Uterus (tissue), 4 donors: ENCODE measurements around the gene LRP1B. TPM values are rescaled to one million over a fixed set of nuclear protein-coding genes. Genes with fewer than 3 reads are reported as not detected.
"Not testable (repeated sequence)": the region's sequence is repeated elsewhere in the genome, so short reads cannot be mapped to it uniquely, and the experiment has no call there.

Source experiments
- DNase-seq, 2 donors: peaks; one replicate each; pipeline ENCODE4 v3.0.0-alpha.2; 2019 to 2020
- H3K27ac ChIP-seq, 2 donors: fragments of 200-600 bp; sonication (generic); 1 replicate in 1 of 2; 2 replicates in 1 of 2; pipeline ENCODE4 v1.5.1; 2016 to 2018
- H3K27me3 ChIP-seq, 2 donors: fragments of 200-600 bp; sonication (generic); one replicate each; pipeline ENCODE4 v1.5.1; 2018 to 2019; ENCODE audit warnings: control low read depth in 1 of 2
- H3K36me3 ChIP-seq, 2 donors: fragments of 200-600 bp; sonication (generic); one replicate each; pipeline ENCODE4 v1.5.1; 2019; ENCODE audit warnings: control low read depth in 1 of 2
- H3K4me1 ChIP-seq, 2 donors: fragments of 200-600 bp; sonication (generic); one replicate each; pipeline ENCODE4 v1.5.1; 2018 to 2019; ENCODE audit warnings: control low read depth in 1 of 2
- H3K4me3 ChIP-seq, 2 donors: fragments of 200-600 bp; sonication (generic); 1 replicate in 1 of 2; 2 replicates in 1 of 2; pipeline ENCODE4 v1.5.1; 2018 to 2019; ENCODE audit warnings: mild to moderate bottlenecking in 1 of 2
- H3K9me3 ChIP-seq, 2 donors: fragments of 200-600 bp; sonication (generic); one replicate each; pipeline ENCODE4 v1.5.1; 2019; ENCODE audit warnings: control low read depth in 1 of 2
- POLR2A ChIP-seq, 2 donors: fragments of 450-650 bp; IDR thresholded peaks; one replicate each; pipeline ENCODE4 v1.6.1; 2016; ENCODE audit warnings: antibody characterized with exemption in 2 of 2, mild to moderate bottlenecking in 1 of 2, moderate library complexity in 1 of 2
- intact Hi-C: fragments of 100-400 bp; cut with DNase I; formaldehyde crosslinking; loops from one replicate; pipeline ENCODE4 v1.15.1; 2023; ENCODE audit warnings: low total_unique reads
- total RNA-seq, 4 donors: library from RNA; depleted of rRNA in 3 of 4; stranded (reverse); fragments of >200 nt in 3 of 4; gene quantifications; one replicate each; pipeline versions ENCODE4 v1.1.0 to v1.2.4, GENCODE V29; 2014 to 2023
- TF ChIP-seq, protein P1 (sequence below), 4 experiments: fragments of 200-600 bp in 2 of 4; fragments of 450-650 bp in 2 of 4; sonication (generic) in 2 of 4; IDR thresholded peaks; one replicate each; pipeline ENCODE4 v1.5.1; 2016 to 2019; ENCODE audit warnings: antibody characterized with exemption in 4 of 4, mild to moderate bottlenecking in 2 of 4, moderate library complexity in 1 of 4
- donor health status: DM: yes; HTN: yes; CAD: no.

LRP1B gene
- total RNA-seq, 4 donors from 2014 or later = 0.29 to 7.3 (median 0.79) TPM; not detected in 1

DNA sequence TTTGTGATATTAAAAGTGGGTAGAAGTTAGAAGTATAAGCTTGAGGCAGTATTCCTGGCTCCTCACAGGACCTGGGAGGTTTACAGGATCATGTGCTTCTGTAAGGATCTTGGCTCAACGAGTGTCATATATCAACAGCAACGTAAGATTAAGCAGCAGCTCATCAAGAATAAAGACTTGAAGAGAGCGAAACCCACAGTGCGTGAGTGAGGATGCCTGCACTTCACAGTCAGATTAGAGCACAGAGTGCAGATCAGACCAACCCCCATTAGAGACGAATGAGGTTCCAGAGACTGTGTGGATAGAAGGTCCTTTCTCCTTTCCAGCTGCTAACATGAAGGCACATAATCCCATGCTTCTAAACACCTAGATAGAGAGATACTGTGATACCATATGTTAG, 1693.9 kb downstream of the LRP1B start:
- Histone ChIP-seq H3K4me1 (no peaks in the 10 kb centered on the region), H3K4me3 (no peak overlapping the region), H3K36me3 (no peaks in the 10 kb centered on the region), H3K9me3 (no peaks in the 10 kb centered on the region), H3K27me3 (no peaks in the 10 kb centered on the region), H3K27ac (no peak overlapping the region)
- intact Hi-C loops = no loop called here
- TF ChIP-seq POLR2A (IDR thresholded peaks at IDR 0.05) = no peak
- TF ChIP-seq, protein P1, sequence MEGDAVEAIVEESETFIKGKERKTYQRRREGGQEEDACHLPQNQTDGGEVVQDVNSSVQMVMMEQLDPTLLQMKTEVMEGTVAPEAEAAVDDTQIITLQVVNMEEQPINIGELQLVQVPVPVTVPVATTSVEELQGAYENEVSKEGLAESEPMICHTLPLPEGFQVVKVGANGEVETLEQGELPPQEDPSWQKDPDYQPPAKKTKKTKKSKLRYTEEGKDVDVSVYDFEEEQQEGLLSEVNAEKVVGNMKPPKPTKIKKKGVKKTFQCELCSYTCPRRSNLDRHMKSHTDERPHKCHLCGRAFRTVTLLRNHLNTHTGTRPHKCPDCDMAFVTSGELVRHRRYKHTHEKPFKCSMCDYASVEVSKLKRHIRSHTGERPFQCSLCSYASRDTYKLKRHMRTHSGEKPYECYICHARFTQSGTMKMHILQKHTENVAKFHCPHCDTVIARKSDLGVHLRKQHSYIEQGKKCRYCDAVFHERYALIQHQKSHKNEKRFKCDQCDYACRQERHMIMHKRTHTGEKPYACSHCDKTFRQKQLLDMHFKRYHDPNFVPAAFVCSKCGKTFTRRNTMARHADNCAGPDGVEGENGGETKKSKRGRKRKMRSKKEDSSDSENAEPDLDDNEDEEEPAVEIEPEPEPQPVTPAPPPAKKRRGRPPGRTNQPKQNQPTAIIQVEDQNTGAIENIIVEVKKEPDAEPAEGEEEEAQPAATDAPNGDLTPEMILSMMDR (IDR thresholded peaks at IDR 0.05) = no peak
- no peak for DNase-seq

DNA sequence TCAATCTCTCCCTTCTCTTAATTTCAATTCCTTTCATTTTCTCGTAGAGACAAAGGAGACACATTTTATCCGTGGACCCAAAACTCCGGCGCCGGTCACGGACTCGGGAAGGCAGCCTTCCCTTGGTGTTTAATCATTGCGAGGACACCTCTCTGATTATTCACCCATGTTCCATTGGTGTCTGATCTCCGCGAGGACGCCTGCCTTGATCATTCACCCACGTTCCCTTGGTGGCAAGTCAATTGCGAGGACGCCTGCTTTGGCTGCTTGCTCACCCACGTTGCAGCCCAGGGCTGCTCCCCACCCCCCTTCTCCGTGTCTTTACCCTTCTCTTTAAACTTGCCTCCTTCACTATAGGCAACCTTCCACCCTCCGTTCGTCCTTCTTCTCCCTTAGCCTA, 1703.8 kb downstream of the LRP1B start:
- H3K4me1 ChIP-seq, H3K27ac ChIP-seq, H3K36me3 ChIP-seq, DNase-seq, H3K9me3 ChIP-seq, intact Hi-C loops, H3K4me3 ChIP-seq, H3K27me3 ChIP-seq: not testable (repeated sequence)

DNA sequence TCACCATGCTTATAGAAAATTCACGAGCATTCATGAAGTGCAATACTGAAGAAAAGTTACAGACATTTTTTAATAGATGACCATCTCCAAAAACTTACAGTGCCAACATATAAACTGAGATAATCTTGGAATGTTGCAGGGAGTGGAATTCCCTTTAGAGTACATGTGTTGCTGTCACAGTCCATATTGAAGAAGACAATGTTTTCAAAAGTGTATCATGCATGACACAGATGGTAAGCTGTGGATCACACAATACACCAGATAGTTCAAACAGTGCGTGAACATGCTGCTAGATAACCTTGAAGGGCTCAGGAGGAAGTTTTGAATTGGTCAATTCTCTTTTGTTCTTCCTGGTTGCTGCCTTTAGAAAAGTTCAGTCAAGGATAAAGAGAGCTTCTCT, 1706.3 kb downstream of the LRP1B start:
- Histone ChIP-seq H3K4me3 (no peak overlapping the region), H3K9me3 (no peaks in the 10 kb centered on the region), H3K4me1 (no peaks in the 10 kb centered on the region), H3K27me3 (no peaks in the 10 kb centered on the region), H3K27ac (no peak overlapping the region), H3K36me3 (no peaks in the 10 kb centered on the region)
- intact Hi-C loops = no loop called here
- DNase-seq = no peak
- no peak for TF ChIP-seq POLR2A (IDR thresholded peaks at IDR 0.05)
- TF ChIP-seq, protein P1 (IDR thresholded peaks at IDR 0.05) = no peak

DNA sequence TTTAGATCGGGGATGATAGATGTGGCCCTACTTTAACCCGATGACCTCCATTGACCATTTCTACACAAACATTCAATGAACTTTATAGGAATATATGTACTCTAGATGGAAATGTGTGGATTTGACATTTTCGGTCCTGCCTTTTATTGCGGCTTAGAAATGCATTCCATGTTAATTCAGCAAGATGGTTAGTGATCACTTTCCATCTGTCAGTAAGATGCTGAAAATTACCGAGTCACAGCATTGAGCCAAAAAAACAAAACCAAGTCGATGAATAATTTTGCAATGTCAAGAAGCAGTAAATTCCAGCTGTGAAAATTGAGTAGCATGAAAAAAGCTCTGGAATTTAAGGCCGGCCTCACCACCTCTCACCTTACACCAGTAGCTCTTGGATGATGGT, 1708.1 kb downstream of the LRP1B start:
- Histone ChIP-seq H3K36me3 (no peaks in the 10 kb centered on the region), H3K4me1 (no peaks in the 10 kb centered on the region), H3K27ac (no peak overlapping the region), H3K9me3 (no peaks in the 10 kb centered on the region), H3K4me3 (no peak overlapping the region), H3K27me3 (no peaks in the 10 kb centered on the region)
- TF ChIP-seq POLR2A (IDR thresholded peaks at IDR 0.05) = no peak
- TF ChIP-seq, protein P1 (IDR thresholded peaks at IDR 0.05) = no peak
- intact Hi-C loops = no loop called here
- no peak for DNase-seq

DNA sequence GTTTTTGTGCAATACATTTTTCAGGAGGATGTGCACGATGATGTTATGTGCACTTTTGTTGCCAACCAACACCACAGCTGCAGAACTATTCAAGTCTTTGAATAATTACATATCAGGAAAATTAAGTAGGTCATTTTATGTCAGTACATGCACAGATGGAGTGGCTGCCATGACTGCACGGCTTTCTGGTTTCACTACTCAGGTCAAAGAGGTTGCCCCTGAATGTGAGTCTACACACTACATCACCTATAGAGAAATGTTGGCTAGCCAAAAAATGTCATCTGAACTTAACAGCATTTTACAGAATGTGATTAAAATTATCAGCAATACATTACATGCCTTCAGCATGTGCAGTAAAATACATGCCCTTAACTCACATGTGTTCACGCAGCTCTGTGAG, 1713.3 kb downstream of the LRP1B start:
- intact Hi-C loops = no loop called here
- H3K4me1 ChIP-seq = no peaks in the 10 kb centered on the region
- H3K27me3 ChIP-seq = no peaks in the 10 kb centered on the region
- no peak overlapping the region for H3K27ac ChIP-seq
- H3K9me3 ChIP-seq = no peaks in the 10 kb centered on the region
- no peaks in the 10 kb centered on the region for H3K36me3 ChIP-seq
- no peak for DNase-seq
- H3K4me3 ChIP-seq = no peak overlapping the region
- TF ChIP-seq, protein P1 (IDR thresholded peaks at IDR 0.05) = no peak
- no peak for TF ChIP-seq POLR2A (IDR thresholded peaks at IDR 0.05)

DNA sequence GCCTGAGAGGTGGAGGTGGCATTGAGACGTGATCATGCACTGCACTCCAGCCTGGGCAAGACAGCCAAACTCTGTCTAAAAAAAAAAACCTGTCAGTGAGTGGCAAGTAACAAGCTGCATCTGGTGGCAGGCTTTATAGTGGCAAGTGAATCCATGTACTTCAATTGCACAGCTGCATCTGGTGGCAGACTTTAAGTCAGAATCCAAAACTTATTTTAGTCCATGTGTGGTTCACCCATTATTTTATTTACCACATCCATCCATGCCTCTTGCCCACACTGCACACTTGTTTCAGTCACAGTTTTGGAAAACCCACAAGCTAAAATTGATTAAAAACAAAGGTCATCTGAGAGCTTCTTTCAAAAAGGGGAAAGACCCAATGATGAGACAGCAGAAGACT, 1714.2 kb downstream of the LRP1B start:
- H3K4me1 ChIP-seq = no peaks in the 10 kb centered on the region
- H3K9me3 ChIP-seq = no peaks in the 10 kb centered on the region
- H3K27ac ChIP-seq = no peak overlapping the region
- H3K4me3 ChIP-seq = no peak overlapping the region
- TF ChIP-seq POLR2A (IDR thresholded peaks at IDR 0.05) = no peak
- TF ChIP-seq, protein P1 (IDR thresholded peaks at IDR 0.05) = no peak
- DNase-seq = no peak
- intact Hi-C loops = no loop called here
- no peaks in the 10 kb centered on the region for H3K36me3 ChIP-seq
- H3K27me3 ChIP-seq = no peaks in the 10 kb centered on the region

DNA sequence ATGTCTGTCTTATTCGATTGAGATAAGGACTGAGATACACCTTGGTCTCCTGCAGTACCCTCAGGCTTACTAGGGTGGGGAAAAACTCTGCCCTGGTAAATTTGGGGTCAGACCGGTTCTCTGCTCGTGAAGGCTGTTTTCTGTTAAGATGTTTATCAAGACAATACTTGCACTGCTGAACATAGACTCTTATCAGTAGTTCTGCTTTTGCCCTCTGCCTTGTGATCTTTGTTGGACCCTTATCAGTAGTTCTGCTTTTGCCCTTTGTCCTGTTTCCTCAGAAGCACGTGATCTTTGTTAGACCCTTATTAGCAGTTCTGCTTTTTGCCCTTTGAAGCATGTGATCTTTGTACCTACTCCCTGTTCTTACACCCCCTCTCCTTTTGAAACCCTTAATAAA, 1715.8 kb downstream of the LRP1B start:
- intact Hi-C loops, H3K27me3 ChIP-seq, H3K9me3 ChIP-seq: not testable (repeated sequence)

More for the DNA sequence above, 1715.8 kb downstream of the LRP1B start:
- not testable (repeated sequence) for H3K4me1 ChIP-seq, H3K27ac ChIP-seq, DNase-seq, H3K4me3 ChIP-seq, H3K36me3 ChIP-seq
